ENCODE measurements around the gene NXF3. TPM values are rescaled to one million over a fixed set of nuclear protein-coding genes. Genes with fewer than 3 reads are reported as not detected.
A peak's percentile ranks its signal among the peaks of the same experiment; 100 is the strongest.
"Not testable (repeated sequence)": the region's sequence is repeated elsewhere in the genome, so short reads cannot be mapped to it uniquely, and the experiment has no call there.

NXF3 gene
- total RNA-seq, 2 donors from 2014 or later: not detected

DNA sequence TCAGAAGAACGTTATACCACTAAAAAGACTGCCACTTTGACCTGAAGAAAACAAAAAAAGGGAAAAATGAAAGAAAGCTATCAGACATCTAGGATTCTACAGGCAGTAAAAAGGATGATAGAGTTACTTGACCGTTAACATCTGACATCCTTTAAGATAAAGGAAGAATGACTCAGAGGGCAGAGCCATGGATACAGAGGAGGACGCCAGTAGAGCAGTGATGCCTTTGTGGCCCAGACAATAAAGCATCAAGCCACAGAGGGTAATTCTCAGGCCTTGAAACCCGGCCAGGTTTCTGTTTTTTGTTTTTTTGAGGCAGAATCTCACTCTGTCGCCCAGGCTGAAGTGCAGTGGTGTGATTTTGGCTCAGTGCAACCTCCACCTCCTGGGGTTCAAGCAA lies 19.5 kb downstream of the NXF3 start:
- Mint-ChIP-seq H3K27ac (no peak overlapping the region), H3K9me3 (no peaks in the 10 kb centered on the region), H3K36me3 (no peaks in the 10 kb centered on the region), H3K27me3 (peaks cover 0 to 11% of the 10 kb centered on the region in 2 donors), H3K4me1 (ENCODE audit: low read depth in 2 of 2) (no peaks in the 10 kb centered on the region), H3K4me3 (no peak overlapping the region)
- DNase-seq (ENCODE audit: low spot score): no peak
- ATAC-seq: no peak

DNA sequence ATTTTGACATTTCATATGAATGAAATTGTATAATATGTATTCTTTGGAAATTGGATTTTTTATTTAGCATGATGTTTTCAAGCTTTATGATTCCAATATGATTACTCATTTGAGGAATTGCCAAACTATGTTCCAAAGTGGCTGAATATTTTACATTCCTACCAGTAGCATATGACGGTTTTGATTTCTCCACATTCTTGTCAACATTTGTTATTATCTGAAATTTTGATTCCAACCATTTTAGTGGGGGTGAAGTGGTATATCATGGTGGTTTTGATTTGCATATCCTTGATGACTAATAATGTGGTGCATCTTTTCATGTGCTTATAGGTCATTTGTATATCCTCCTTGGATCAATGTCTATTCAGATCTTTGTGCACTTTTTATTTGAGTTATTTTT lies 26.3 kb downstream of the NXF3 start:
- ATAC-seq: no peak
- no peak for DNase-seq (ENCODE audit: low spot score)

DNA sequence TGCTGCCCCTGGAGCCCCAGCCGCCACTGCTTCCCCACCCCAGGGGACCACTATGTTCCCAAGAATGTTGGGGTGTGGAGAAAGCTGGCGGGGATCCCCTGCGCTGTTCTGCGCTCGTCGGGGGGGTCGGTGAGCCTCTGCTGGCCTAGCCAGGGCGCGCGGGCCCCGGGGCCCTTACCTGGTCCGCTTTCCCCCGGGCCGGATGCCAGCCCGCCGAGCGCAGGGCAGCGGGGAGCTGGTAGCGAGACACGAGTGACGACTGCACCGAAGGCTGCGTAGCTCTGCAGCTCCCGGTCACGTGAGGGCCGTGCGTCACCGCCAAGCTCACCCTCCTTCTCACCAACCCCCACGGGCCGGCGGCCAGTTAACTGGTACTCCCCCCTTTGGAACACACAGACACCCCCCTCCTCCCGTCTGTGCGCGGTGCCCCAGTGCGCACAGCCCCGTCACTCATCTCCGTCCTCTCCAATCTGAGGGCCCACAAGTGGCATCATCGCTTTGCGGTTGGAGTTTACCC lies 29.0 kb downstream of the NXF3 start, which contains the start of gene BEX1:
BEX1 (minus strand) TSS at position 254 of the 517 bp plus-strand sequence. CDS start 897 bp downstream, outside the sequence.
- Mint-ChIP-seq H3K9me3 (no peaks in the 10 kb centered on the region), H3K36me3 (no peaks in the 10 kb centered on the region), H3K27me3 (peaks cover 8 to 10% of the 10 kb centered on the region in 2 donors), H3K27ac (no peak within 1 kb of the TSS), H3K4me3 (no peak within 1 kb of the TSS), H3K4me1 (ENCODE audit: low read depth in 2 of 2) (no peaks in the 10 kb centered on the region)
- DNase-seq (ENCODE audit: low spot score): no peak
- ATAC-seq: no peak

More for the DNA sequence above, 26.3 kb downstream of the NXF3 start:
- H3K9me3 Mint-ChIP-seq: no peaks in the 10 kb centered on the region
- H3K27me3 Mint-ChIP-seq: peaks cover 8 to 13% of the 10 kb centered on the region in 2 donors
- no peaks in the 10 kb centered on the region for H3K36me3 Mint-ChIP-seq
- H3K4me3 Mint-ChIP-seq: no peak overlapping the region
- H3K4me1 Mint-ChIP-seq (ENCODE audit: low read depth in 2 of 2): no peaks in the 10 kb centered on the region
- no peak overlapping the region for H3K27ac Mint-ChIP-seq

DNA sequence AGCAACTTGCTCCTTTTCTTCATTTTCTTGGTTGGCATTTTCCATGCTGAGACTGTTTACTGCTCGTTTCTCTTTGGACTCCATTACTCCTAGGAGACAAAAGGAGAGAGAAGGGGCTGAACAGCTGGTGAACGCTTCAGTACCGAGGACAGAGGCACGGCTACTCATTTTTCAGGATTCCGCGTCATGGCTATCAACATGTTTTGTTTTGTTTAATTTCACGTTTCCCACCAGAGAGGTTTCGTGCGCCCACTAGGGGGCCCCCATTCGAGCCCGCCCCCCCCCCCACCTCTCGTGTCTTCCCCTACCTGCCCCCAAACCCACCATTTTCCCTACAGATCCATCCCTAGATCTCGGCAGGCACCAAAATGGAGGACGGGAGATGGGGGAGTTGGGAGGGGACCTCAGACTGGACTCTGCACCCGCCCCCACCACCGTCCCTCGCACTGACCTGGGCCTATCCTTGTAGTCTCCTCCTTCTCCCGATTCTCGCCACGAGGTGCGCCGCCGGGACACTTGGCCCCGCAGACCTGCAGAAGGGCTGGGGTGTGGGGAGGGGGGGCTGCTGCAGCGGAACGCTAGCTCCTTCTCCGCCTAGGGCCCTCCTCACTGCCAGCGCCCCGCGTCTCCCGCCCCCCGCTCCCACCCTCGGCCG lies 29.6 kb downstream of the NXF3 start:
- H3K4me1 Mint-ChIP-seq (ENCODE audit: low read depth in 2 of 2): no peaks in the 10 kb centered on the region
- H3K36me3 Mint-ChIP-seq: no peaks in the 10 kb centered on the region
- H3K27ac Mint-ChIP-seq: no peak overlapping the region
- H3K9me3 Mint-ChIP-seq: no peaks in the 10 kb centered on the region
- ATAC-seq: no peak
- no peak for DNase-seq (ENCODE audit: low spot score)
- H3K4me3 Mint-ChIP-seq: no peak overlapping the region
- peaks cover 8 to 10% of the 10 kb centered on the region in 2 donors for H3K27me3 Mint-ChIP-seq

DNA sequence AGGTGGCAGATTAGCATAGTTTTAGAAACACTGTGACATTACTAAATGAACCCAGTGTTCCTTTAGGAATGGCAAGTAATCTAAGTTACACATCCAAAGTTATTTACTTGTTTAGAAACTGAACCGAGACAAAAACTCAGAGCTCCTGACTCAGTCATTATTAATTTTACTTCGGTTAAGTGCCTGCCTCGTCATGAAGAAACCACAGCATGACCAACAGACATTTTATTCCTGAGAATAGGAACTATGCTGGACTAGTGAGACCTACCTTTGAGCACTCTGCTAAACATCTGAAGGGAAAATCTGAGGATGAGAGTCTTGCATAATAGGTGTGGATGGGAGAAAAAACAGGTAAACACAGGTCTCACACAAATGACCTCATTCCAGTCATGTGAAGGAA lies 31.5 kb downstream of the NXF3 start:
- Mint-ChIP-seq H3K4me1 (ENCODE audit: low read depth in 2 of 2) (no peaks in the 10 kb centered on the region), H3K27me3 (peaks cover 15 to 18% of the 10 kb centered on the region in 2 donors), H3K4me3 (no peak overlapping the region), H3K36me3 (no peaks in the 10 kb centered on the region), H3K27ac (no peak overlapping the region), H3K9me3 (no peaks in the 10 kb centered on the region)
- DNase-seq (ENCODE audit: low spot score): no peak
- no peak for ATAC-seq

DNA sequence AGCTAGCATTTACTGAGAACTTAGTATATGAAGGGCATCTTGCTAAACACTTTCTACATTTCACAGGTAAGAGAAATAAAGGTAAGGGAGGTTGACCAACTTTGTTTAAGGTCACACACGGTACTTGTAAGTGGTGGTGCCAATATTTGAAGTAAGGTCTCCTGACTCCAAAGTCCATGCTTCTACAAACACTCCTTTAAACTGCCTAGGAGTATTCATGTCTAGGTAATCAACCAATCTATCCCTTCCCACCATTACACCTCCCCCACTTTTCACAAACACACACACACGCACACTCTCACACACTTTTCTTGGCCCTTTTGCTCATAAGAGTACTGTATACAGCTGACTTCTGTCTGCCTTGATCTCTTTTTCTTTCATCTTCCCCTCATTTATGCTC lies 36.0 kb downstream of the NXF3 start:
- Mint-ChIP-seq H3K9me3 (no peaks in the 10 kb centered on the region), H3K4me1 (ENCODE audit: low read depth in 2 of 2) (no peaks in the 10 kb centered on the region), H3K36me3 (no peaks in the 10 kb centered on the region), H3K27me3 (peaks cover 7 to 15% of the 10 kb centered on the region in 2 donors), H3K27ac (no peak overlapping the region), H3K4me3 (no peak overlapping the region)
- DNase-seq (ENCODE audit: low spot score): no peak
- no peak for ATAC-seq

DNA sequence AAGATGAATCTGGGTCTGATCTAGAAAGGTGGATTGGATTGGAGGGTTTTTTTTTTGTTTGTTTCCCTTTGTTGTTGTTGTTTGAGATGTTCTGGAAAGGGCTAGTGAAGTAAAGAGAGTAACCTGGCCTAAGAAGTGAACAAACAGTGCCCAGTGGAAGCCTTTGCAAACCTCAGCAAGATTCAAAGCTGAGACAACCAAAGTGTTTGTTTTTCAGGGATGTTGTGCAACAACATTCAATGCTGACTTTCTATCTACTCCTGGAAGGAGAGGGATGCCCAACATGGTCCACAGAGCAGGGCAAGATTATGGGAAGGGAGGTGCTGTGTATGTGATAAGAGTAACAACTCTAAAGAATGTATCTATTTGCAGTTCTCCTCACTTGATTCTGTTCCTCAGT lies 40.3 kb downstream of the NXF3 start:
- DNase-seq (ENCODE audit: low spot score) (no peak), ATAC-seq (no peak)
- Mint-ChIP-seq H3K4me3 (no peak overlapping the region), H3K27me3 (peaks cover 16 to 22% of the 10 kb centered on the region in 2 donors), H3K4me1 (ENCODE audit: low read depth in 2 of 2) (no peaks in the 10 kb centered on the region), H3K36me3 (no peaks in the 10 kb centered on the region), H3K27ac (no peak overlapping the region), H3K9me3 (no peaks in the 10 kb centered on the region)

DNA sequence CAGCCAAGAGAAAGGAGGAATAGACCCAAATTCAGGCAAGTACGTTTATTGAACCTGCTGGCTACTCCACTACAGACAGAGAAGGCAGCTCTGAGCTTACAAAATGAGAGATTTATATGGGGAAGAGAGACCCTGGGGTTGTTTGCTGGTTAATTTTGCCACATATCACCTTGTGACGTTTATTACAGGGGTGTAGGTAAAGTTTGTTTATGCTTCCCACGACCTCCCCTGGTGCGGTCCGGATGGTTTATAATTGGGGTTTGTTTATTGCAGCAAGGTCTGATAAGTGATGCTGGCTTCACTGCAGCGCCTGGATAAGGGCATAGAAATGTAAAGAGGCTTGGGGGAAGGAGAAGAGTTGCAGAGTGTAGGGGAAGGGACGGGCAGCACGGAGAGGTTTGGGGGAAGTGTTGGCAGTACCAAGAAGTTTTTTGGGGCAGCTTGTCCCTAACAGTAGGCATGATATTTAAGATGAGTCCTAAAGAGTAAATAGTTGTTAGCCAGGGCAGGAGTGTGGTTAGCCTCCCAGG lies 41.6 kb downstream of the NXF3 start:
- no peaks in the 10 kb centered on the region for H3K9me3 Mint-ChIP-seq
- DNase-seq (ENCODE audit: low spot score): no peak

DNA sequence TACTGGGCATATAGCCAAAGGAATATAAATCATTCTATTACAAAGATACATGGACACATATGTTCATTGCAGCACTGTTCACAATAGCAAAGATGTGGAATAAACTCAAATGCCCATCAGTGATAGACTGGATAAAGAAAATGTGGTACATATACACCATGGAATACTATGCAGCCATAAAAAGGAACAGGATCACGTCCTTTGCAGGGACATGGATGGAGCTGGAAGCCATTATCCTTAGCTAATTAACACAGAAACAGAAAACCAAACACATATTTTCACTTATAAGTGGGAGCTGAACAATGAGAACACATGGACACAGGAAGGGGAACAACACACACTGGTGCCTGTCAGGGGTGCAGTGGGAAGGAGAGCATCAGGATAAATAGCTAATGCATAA lies 59.6 kb downstream of the NXF3 start:
- not testable (repeated sequence) for H3K27me3 Mint-ChIP-seq; H3K4me3 Mint-ChIP-seq; H3K36me3 Mint-ChIP-seq; DNase-seq (ENCODE audit: low spot score); H3K4me1 Mint-ChIP-seq (ENCODE audit: low read depth in 2 of 2); H3K9me3 Mint-ChIP-seq; ATAC-seq; H3K27ac Mint-ChIP-seq

More for the DNA sequence above, 41.6 kb downstream of the NXF3 start:
- H3K27ac Mint-ChIP-seq: no peak overlapping the region
- peaks cover 9 to 19% of the 10 kb centered on the region in 2 donors for H3K27me3 Mint-ChIP-seq
- peak in 1 of 2 donors; percentile 48 for ATAC-seq
- no peaks in the 10 kb centered on the region for H3K4me1 Mint-ChIP-seq (ENCODE audit: low read depth in 2 of 2)
- no peak overlapping the region for H3K4me3 Mint-ChIP-seq
- no peaks in the 10 kb centered on the region for H3K36me3 Mint-ChIP-seq

Other genes starting within 250 kb of the NXF3 start
- 1 to 10 TPM in 1 of 2 donors, under 1 TPM in 1; 0.93 to 1.3 TPM for gene RAB40AL, start 155.9 kb downstream of the NXF3 start, total RNA-seq
- gene BEX1, start 29.0 kb downstream of the NXF3 start, total RNA-seq: not detected
- 10 to 100 TPM in 1 of 2 donors, 1 to 10 TPM in 1; 2.9 to 13.4 TPM for gene BEX4, start 122.0 kb upstream of the NXF3 start, total RNA-seq
- gene TCEAL8, start 162.0 kb upstream of the NXF3 start, total RNA-seq: 10 to 100 TPM; 14.4 to 24.7 TPM
- not detected for gene TCEAL5, start 183.6 kb upstream of the NXF3 start, total RNA-seq
- 1 to 10 TPM; 2.3 to 2.6 TPM for gene BEX2, start 217.8 kb upstream of the NXF3 start, total RNA-seq
- not detected for gene TCEAL7, start 237.1 kb upstream of the NXF3 start, total RNA-seq